ENCODE data around the gene MCHR1.

DNA sequence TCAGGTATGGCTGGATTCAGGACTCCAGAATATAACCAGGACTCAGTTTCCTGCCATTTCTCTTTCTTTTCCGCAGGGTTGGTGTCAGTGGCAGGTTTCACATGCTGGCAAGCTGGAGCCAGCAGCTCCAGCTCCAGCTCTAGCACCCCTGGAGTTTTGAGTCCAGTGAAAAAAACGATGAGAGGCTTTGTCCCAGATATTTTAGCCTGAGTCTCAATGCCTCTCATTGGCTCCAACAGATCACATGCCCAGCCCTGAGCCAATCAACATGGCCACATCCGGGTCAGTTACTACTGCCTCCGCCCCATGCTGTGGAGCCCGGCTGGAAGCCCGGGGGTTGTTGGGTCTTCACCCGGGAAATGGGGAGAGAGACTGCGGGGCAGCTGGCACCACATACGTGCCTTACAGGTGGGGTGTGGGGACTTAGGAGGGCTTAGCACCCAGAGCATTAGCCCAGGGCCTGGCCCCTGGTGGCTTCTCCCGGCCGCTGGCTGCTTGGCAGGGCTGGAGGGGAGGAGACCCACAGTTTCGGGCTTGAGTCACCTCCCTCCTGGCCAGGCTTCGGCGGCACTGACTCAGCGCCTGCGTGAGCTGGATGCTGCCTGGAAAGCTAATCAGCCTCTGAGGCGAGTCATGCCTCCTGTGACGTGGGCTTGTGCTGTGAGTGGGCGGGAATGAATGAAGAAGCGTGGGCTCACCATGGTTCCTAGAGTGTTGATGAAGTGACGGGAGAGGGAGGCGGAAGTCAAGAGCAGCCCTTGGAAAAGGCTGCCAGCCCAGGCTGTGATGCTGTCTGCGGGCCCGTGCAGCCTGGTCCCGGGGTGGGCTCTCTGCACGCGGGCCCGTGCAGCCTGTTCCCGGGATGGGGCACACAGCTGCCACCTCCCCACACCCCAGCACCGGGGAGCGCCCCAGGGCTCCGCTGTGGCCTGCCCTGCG lies 27.5 kb upstream of the MCHR1 start:
- TF ChIP-seq EZH2 (IDR thresholded peaks at IDR 0.05; ENCODE audit: insufficient read depth, poor library complexity, severe bottlenecking) (no peak), EZH2phosphoT487 (IDR thresholded peaks at IDR 0.05; ENCODE audit: insufficient read depth, low read depth) (no peak)
